Liver (tissue), 9 donors: ENCODE results near the gene RANBP1. TPM values are rescaled to one million over a fixed set of nuclear protein-coding genes. Genes with fewer than 3 reads are reported as not detected.

Experiments
- DNase-seq: peaks from one replicate; pipeline ENCODE4 v3.0.0-alpha.2; 2017; ENCODE audit warnings: low spot score
- H3K27ac ChIP-seq, 2 donors: one replicate each; pipeline ENCODE4 v1.7.0; 2013; ENCODE audit warnings: inconsistent platforms in 2 of 2, low read length in 2 of 2, control low read depth in 1 of 2, low read depth in 1 of 2, mild to moderate bottlenecking in 1 of 2
- H3K27me3 ChIP-seq, 4 donors: one replicate each; pipeline versions ENCODE4 v1.6.1 to v1.7.0; 2013; ENCODE audit warnings: low read length in 3 of 4, inconsistent platforms in 1 of 4, mild to moderate bottlenecking in 1 of 4, moderate library complexity in 1 of 4; ENCODE audit not compliant: control insufficient read depth in 4 of 4, insufficient read depth in 4 of 4
- H3K36me3 ChIP-seq, 4 donors: one replicate each; pipeline versions ENCODE4 v1.6.1 to v1.7.0; 2013; ENCODE audit warnings: low read length in 3 of 4, mild to moderate bottlenecking in 3 of 4, low read depth in 1 of 4, moderate library complexity in 1 of 4; ENCODE audit not compliant: control insufficient read depth in 4 of 4, insufficient read depth in 3 of 4
- H3K4me1 ChIP-seq, 4 donors: one replicate each; pipeline versions ENCODE4 v1.6.1 to v1.7.0; 2013; ENCODE audit warnings: low read length in 3 of 4, mild to moderate bottlenecking in 3 of 4, moderate library complexity in 1 of 4; ENCODE audit not compliant: control insufficient read depth in 4 of 4, insufficient read depth in 4 of 4
- H3K4me3 ChIP-seq, 3 donors: one replicate each; pipeline versions ENCODE4 v1.6.1 to v1.7.0; 2013; ENCODE audit warnings: low read length in 3 of 3, control low read depth in 1 of 3, low read depth in 1 of 3, mild to moderate bottlenecking in 1 of 3
- H3K9ac ChIP-seq, 2 donors: one replicate each; pipeline ENCODE4 v1.7.0; 2013; ENCODE audit warnings: low read length in 2 of 2, mild to moderate bottlenecking in 2 of 2, moderate library complexity in 2 of 2, control low read depth in 1 of 2, low read depth in 1 of 2
- H3K9me3 ChIP-seq, 4 donors: one replicate each; pipeline versions ENCODE4 v1.6.1 to v1.7.0; 2013; ENCODE audit warnings: low read length in 3 of 4; ENCODE audit not compliant: control insufficient read depth in 4 of 4
- EGR1 ChIP-seq, 2 donors: IDR thresholded peaks; 2 replicates each; pipeline ENCODE4 v1.6.1; 2016 to 2018; ENCODE audit warnings: antibody characterized with exemption in 2 of 2, low read depth in 2 of 2
- FOXA2 ChIP-seq: IDR thresholded peaks from 2 replicates; pipeline ENCODE4 v1.6.1; 2016; ENCODE audit warnings: antibody characterized with exemption
- GABPA ChIP-seq, 2 donors: IDR thresholded peaks in 1 of 2; conservative IDR thresholded peaks in 1 of 2; 2 replicates each; pipeline ENCODE4 v1.6.1; 2016; ENCODE audit warnings: antibody characterized with exemption in 2 of 2, mild to moderate bottlenecking in 1 of 2, moderate library complexity in 1 of 2
- HNF4A ChIP-seq, 2 donors: conservative IDR thresholded peaks; 2 replicates each; pipeline ENCODE4 v1.6.1; 2016; ENCODE audit warnings: antibody characterized with exemption in 2 of 2, mild to moderate bottlenecking in 2 of 2
- HNF4G ChIP-seq: IDR thresholded peaks from 2 replicates; pipeline ENCODE4 v1.6.1; 2016; ENCODE audit warnings: antibody characterized with exemption
- JUND ChIP-seq, 2 donors: IDR thresholded peaks; 2 replicates each; pipeline ENCODE4 v1.6.1; 2016; ENCODE audit warnings: antibody characterized with exemption in 2 of 2
- NR2F2 ChIP-seq: IDR thresholded peaks from 2 replicates; pipeline ENCODE4 v1.6.1; 2016; ENCODE audit warnings: antibody characterized with exemption
- RXRA ChIP-seq, 2 donors: IDR thresholded peaks; 2 replicates each; pipeline ENCODE4 v1.6.1; 2017 to 2018; ENCODE audit warnings: antibody characterized with exemption in 2 of 2, mild to moderate bottlenecking in 1 of 2
- SP1 ChIP-seq: IDR thresholded peaks from 2 replicates; pipeline ENCODE4 v1.6.1; 2018; ENCODE audit warnings: antibody characterized with exemption, mild to moderate bottlenecking
- TAF1 ChIP-seq: conservative IDR thresholded peaks from 2 replicates; pipeline ENCODE4 v1.6.1; 2016; ENCODE audit warnings: antibody characterized with exemption, mild to moderate bottlenecking
- YY1 ChIP-seq: IDR thresholded peaks from 2 replicates; pipeline ENCODE4 v1.6.1; 2016; ENCODE audit warnings: antibody characterized with exemption, mild to moderate bottlenecking
- WGBS: extraction: QIAGEN DNeasy Blood & Tissue Kit; methylation state at CpG from one replicate; pipeline ENCODE4 v1.1.7; 2013; 5-methylcytosine and 5-hydroxymethylcytosine counted together
- polyA plus RNA-seq, 2 donors: library from polyadenylated mRNA; stranded (reverse) in 1 of 2; unstranded in 1 of 2; fragments of 200-250 nt in 1 of 2; fragments of >200 nt in 1 of 2; fragmentation: Nextera tagmentation in 1 of 2; extraction: Ambion mirVana in 1 of 2; gene quantifications; one replicate each; pipeline versions ENCODE4 v1.2.1 to v1.2.3, GENCODE V29; 2013 to 2015
- total RNA-seq, 2 donors: library from RNA; depleted of rRNA; stranded (reverse); fragments of >200 nt; gene quantifications; one replicate each; pipeline ENCODE4 v1.2.3, GENCODE V29; 2014
- TF ChIP-seq, protein P1 (sequence below): IDR thresholded peaks from 2 replicates; pipeline ENCODE4 v1.6.1; 2016; ENCODE audit warnings: antibody characterized with exemption, mild to moderate bottlenecking
- TF ChIP-seq, protein P2 (sequence below): fragments of 150-350 bp; IDR thresholded peaks from 2 replicates; pipeline ENCODE4 v1.5.1; 2017; ENCODE audit warnings: improper control_type of control experiment, low read depth, low read length; ENCODE audit not compliant: missing input control
- TF ChIP-seq, protein P3 (sequence below): IDR thresholded peaks from 2 replicates; pipeline ENCODE4 v1.6.1; 2016; ENCODE audit warnings: antibody characterized with exemption
- TF ChIP-seq, protein P4 (sequence below): IDR thresholded peaks from 2 replicates; pipeline ENCODE4 v1.6.1; 2016; ENCODE audit warnings: antibody characterized with exemption
- donor health status: healthy.
- donor health status: healthy.
- donor health status: healthy.
- donor health status: healthy.
- donor health status: healthy.

RANBP1 gene
- total and polyA plus RNA-seq, 4 donors = 62.3 to 102 (median 87.8) TPM

DNA sequence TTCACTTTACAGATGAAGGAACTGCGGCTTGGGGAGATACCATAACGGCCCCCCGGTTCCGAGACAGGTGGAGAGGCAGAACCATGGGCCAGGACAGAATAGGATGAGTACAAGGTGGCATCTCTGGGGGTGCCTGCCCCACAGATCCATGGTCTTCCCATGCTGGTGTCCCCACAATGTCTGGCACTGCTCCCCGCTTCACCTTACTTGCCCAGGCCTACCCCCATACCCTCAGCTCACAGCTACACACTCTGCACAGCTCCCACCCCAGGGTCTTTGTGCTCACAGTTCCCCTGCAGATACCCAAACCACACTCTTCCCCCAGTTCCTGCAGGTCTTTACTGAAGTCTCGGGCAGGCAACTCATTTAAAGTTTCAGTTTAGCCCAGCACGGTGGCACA, 47.3 kb upstream of the RANBP1 start:
- TF ChIP-seq EGR1 (IDR thresholded peaks at IDR 0.05; ENCODE audit: low read depth in 2 of 2) = no peak
- no peak for TF ChIP-seq GABPA (IDR thresholded peaks at IDR 0.05 in 1 of 2, conservative IDR thresholded peaks at IDR 0.05 in 1 of 2)
- TF ChIP-seq JUND (IDR thresholded peaks at IDR 0.05) = no peak
- TF ChIP-seq, protein P1, sequence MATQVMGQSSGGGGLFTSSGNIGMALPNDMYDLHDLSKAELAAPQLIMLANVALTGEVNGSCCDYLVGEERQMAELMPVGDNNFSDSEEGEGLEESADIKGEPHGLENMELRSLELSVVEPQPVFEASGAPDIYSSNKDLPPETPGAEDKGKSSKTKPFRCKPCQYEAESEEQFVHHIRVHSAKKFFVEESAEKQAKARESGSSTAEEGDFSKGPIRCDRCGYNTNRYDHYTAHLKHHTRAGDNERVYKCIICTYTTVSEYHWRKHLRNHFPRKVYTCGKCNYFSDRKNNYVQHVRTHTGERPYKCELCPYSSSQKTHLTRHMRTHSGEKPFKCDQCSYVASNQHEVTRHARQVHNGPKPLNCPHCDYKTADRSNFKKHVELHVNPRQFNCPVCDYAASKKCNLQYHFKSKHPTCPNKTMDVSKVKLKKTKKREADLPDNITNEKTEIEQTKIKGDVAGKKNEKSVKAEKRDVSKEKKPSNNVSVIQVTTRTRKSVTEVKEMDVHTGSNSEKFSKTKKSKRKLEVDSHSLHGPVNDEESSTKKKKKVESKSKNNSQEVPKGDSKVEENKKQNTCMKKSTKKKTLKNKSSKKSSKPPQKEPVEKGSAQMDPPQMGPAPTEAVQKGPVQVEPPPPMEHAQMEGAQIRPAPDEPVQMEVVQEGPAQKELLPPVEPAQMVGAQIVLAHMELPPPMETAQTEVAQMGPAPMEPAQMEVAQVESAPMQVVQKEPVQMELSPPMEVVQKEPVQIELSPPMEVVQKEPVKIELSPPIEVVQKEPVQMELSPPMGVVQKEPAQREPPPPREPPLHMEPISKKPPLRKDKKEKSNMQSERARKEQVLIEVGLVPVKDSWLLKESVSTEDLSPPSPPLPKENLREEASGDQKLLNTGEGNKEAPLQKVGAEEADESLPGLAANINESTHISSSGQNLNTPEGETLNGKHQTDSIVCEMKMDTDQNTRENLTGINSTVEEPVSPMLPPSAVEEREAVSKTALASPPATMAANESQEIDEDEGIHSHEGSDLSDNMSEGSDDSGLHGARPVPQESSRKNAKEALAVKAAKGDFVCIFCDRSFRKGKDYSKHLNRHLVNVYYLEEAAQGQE = no peak
- TF ChIP-seq, protein P2, sequence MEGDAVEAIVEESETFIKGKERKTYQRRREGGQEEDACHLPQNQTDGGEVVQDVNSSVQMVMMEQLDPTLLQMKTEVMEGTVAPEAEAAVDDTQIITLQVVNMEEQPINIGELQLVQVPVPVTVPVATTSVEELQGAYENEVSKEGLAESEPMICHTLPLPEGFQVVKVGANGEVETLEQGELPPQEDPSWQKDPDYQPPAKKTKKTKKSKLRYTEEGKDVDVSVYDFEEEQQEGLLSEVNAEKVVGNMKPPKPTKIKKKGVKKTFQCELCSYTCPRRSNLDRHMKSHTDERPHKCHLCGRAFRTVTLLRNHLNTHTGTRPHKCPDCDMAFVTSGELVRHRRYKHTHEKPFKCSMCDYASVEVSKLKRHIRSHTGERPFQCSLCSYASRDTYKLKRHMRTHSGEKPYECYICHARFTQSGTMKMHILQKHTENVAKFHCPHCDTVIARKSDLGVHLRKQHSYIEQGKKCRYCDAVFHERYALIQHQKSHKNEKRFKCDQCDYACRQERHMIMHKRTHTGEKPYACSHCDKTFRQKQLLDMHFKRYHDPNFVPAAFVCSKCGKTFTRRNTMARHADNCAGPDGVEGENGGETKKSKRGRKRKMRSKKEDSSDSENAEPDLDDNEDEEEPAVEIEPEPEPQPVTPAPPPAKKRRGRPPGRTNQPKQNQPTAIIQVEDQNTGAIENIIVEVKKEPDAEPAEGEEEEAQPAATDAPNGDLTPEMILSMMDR = no peak
- TF ChIP-seq YY1 = no peak
- no peak for TF ChIP-seq HNF4G
- TF ChIP-seq FOXA2 = no peak
- TF ChIP-seq RXRA (IDR thresholded peaks at IDR 0.05) = no peak
- no peak for TF ChIP-seq NR2F2
- TF ChIP-seq, protein P3, sequence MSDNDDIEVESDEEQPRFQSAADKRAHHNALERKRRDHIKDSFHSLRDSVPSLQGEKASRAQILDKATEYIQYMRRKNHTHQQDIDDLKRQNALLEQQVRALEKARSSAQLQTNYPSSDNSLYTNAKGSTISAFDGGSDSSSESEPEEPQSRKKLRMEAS = no peak
- TF ChIP-seq, protein P4, sequence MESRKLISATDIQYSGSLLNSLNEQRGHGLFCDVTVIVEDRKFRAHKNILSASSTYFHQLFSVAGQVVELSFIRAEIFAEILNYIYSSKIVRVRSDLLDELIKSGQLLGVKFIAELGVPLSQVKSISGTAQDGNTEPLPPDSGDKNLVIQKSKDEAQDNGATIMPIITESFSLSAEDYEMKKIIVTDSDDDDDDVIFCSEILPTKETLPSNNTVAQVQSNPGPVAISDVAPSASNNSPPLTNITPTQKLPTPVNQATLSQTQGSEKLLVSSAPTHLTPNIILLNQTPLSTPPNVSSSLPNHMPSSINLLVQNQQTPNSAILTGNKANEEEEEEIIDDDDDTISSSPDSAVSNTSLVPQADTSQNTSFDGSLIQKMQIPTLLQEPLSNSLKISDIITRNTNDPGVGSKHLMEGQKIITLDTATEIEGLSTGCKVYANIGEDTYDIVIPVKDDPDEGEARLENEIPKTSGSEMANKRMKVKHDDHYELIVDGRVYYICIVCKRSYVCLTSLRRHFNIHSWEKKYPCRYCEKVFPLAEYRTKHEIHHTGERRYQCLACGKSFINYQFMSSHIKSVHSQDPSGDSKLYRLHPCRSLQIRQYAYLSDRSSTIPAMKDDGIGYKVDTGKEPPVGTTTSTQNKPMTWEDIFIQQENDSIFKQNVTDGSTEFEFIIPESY = no peak
- peaks cover 0 to 13% (median 4%) of the 10 kb centered on the region in 4 donors for H3K36me3 ChIP-seq
- WGBS = 92% methylated on average over 7 of the region's 7 CpGs
- no peak overlapping the region for H3K4me3 ChIP-seq
- no peak overlapping the region for H3K9ac ChIP-seq
- no peaks in the 10 kb centered on the region for H3K9me3 ChIP-seq
- DNase-seq = no peak
- H3K4me1 ChIP-seq = no peaks in the 10 kb centered on the region
- H3K27me3 ChIP-seq = no peaks in the 10 kb centered on the region
- H3K27ac ChIP-seq = no peak overlapping the region

DNA sequence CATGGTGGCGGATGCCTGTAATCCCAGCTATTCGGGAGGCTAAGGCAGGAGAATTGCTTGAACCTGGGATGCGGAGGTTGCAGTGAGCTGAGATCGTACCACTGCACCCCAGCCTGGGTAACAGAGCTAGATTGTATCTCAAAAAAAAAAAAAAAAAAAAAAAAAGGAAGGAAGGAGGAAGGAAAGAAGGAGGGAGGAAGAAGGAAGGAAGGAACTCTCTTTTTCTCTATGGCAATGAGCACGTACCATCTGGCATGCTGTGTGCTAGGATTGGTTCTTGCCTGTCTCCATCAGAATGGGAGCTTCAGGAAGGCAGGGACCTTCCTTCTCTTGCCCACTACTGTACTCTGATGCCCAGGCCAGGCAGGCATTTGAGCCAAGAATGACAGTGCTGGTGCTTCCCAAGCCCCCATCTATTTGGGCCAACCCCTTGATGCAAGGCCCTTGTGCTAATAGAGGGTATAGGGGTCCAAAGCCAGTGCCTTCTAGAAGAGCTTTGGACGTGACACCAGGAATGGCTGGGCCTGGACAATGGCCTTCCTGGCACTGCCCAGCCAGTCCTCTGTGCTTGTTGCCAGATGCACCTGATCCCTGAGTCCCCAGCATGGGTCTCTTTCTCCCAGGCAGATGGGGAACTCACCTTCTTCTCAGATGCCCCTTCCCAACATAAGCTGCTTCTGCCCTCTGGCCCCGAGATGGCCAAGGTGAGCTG, 46.4 kb upstream of the RANBP1 start:
- Histone ChIP-seq H3K36me3 (peaks cover 0 to 5% (median 2%) of the 10 kb centered on the region in 4 donors), H3K27ac (no peak overlapping the region), H3K4me1 (no peaks in the 10 kb centered on the region), H3K4me3 (no peak overlapping the region), H3K9me3 (no peaks in the 10 kb centered on the region), H3K27me3 (no peaks in the 10 kb centered on the region), H3K9ac (no peak overlapping the region)
- WGBS = 86% methylated on average over 7 of the region's 7 CpGs
- DNase-seq = no peak
- TF ChIP-seq JUND (IDR thresholded peaks at IDR 0.05) (no peak), TAF1 (no peak), RXRA (IDR thresholded peaks at IDR 0.05) (no peak), SP1 (no peak), HNF4A (conservative IDR thresholded peaks at IDR 0.05) (no peak)
- TF ChIP-seq, protein P4 = no peak
- TF ChIP-seq, protein P1 = no peak
- TF ChIP-seq, protein P2 = no peak
